SU-DHL-6 (cell line): ENCODE measurements around the gene B4GALNT4.
"Not testable (repeated sequence)": the region's sequence is repeated elsewhere in the genome, so short reads cannot be mapped to it uniquely, and the experiment has no call there.

Experiments
- H2AFZ ChIP-seq: fragments of 200-600 bp; sonication (generic); 2 replicates; pipeline ENCODE4 v1.6.1; 2014; ENCODE audit warnings: low read depth, mild to moderate bottlenecking, moderate library complexity, mixed read lengths, antibody characterized with exemption, low read length; ENCODE audit not compliant: severe bottlenecking
- H3F3A ChIP-seq: fragments of 200-600 bp; shearing (Covaris generic); 2 replicates; pipeline ENCODE4 v1.6.0; 2016; ENCODE audit warnings: antibody characterized with exemption, mild to moderate bottlenecking; ENCODE audit not compliant: insufficient read depth
- H3K27ac ChIP-seq: fragments of 200-600 bp; sonication (generic); 2 replicates; pipeline ENCODE4 v1.5.1; 2016; ENCODE audit warnings: low read depth, mild to moderate bottlenecking, low read length, moderate library complexity, mixed read lengths
- H3K27me3 ChIP-seq: fragments of 200-600 bp; sonication (generic), shearing (Covaris generic); 2 replicates; pipeline ENCODE4 v1.6.0; 2014; ENCODE audit warnings: mild to moderate bottlenecking, low read length
- H3K36me3 ChIP-seq: fragments of 200-600 bp; sonication (generic); 2 replicates; pipeline ENCODE4 v1.6.1; 2014; ENCODE audit warnings: mild to moderate bottlenecking, low read length, mixed read lengths
- H3K4me2 ChIP-seq: fragments of 300-600, 200-600 bp; shearing (Covaris generic), sonication (generic); 2 replicates; pipeline ENCODE4 v1.6.0; 2014; ENCODE audit warnings: low read length, low read depth, mild to moderate bottlenecking; ENCODE audit not compliant: poor library complexity, severe bottlenecking
- H3K4me3 ChIP-seq: fragments of 200-600 bp; sonication (generic); 2 replicates; pipeline ENCODE4 v1.5.1; 2014; ENCODE audit warnings: antibody characterized with exemption, low read length, mild to moderate bottlenecking, mixed read lengths; ENCODE audit not compliant: insufficient read depth, poor library complexity, severe bottlenecking
- H3K79me2 ChIP-seq: fragments of 200-600 bp; sonication (generic); 2 replicates; pipeline ENCODE4 v1.6.1; 2014; ENCODE audit warnings: mild to moderate bottlenecking, low read length, moderate library complexity; ENCODE audit not compliant: insufficient read depth
- H3K9ac ChIP-seq: fragments of 200-600 bp; sonication (generic); 2 replicates; pipeline ENCODE4 v1.7.0; 2014; ENCODE audit warnings: mild to moderate bottlenecking, low read length
- H3K9me2 ChIP-seq: fragments of 200-600 bp; sonication (generic); replicated peaks from 2 replicates; pipeline ENCODE4 v1.6.1; 2014; ENCODE audit warnings: low read length; ENCODE audit not compliant: insufficient read depth
- H3K9me3 ChIP-seq: fragments of 200-600 bp; sonication (generic); 2 replicates; pipeline ENCODE4 v1.6.1; 2014; ENCODE audit warnings: low read length, mixed read lengths; ENCODE audit not compliant: insufficient read depth
- H4K20me1 ChIP-seq: fragments of 200-600 bp; sonication (generic); 2 replicates; pipeline ENCODE4 v1.6.1; 2014; ENCODE audit warnings: low read depth, mild to moderate bottlenecking, antibody characterized with exemption, low read length, moderate library complexity, mixed read lengths
- CTCF ChIP-seq: fragments of 200-600 bp; sonication (generic); IDR thresholded peaks from one replicate; pipeline ENCODE4 v1.5.1; 2017; ENCODE audit warnings: antibody characterized with exemption, mild to moderate bottlenecking, low read length, moderate library complexity; ENCODE audit not compliant: insufficient read depth, poor library complexity, severe bottlenecking
- EZH2phosphoT487 ChIP-seq: fragments of 200-600 bp; sonication (generic), shearing (Covaris generic); conservative IDR thresholded peaks from 2 replicates; pipeline ENCODE4 v1.6.1; 2018; ENCODE audit warnings: mild to moderate bottlenecking, antibody characterized with exemption, low read length, moderate library complexity, mixed read lengths

The B4GALNT4 gene

GRCh38 chr11:360326-361280, 8.7 kb upstream of the B4GALNT4 start:
- no peaks in the 10 kb centered on the region for H3K9me2 ChIP-seq
- TF ChIP-seq EZH2phosphoT487 (no peak), CTCF (no peak)
- no peak overlapping the region for H2AFZ ChIP-seq
- H4K20me1 ChIP-seq, result no peaks in the 10 kb centered on the region
- H3F3A ChIP-seq, result no peaks in the 10 kb centered on the region
- H3K79me2 ChIP-seq, result no peaks in the 10 kb centered on the region
- no peak overlapping the region for H3K9ac ChIP-seq
- H3K4me2 ChIP-seq, result no peak overlapping the region
- H3K9me3 ChIP-seq, result peaks cover 4% of the 10 kb centered on the region; the same call in 1 of the 2 replicates
- H3K27ac ChIP-seq, result no peak overlapping the region
- no peak overlapping the region for H3K4me3 ChIP-seq
- no peaks in the 10 kb centered on the region for H3K27me3 ChIP-seq
- H3K36me3 ChIP-seq, result no peaks in the 10 kb centered on the region

GRCh38 chr11:362642-363442, 6.5 kb upstream of the B4GALNT4 start:
- no peaks in the 10 kb centered on the region for H3F3A ChIP-seq
- H4K20me1 ChIP-seq, result no peaks in the 10 kb centered on the region
- H3K27ac ChIP-seq, result no peak overlapping the region
- no peak overlapping the region for H3K4me3 ChIP-seq
- H2AFZ ChIP-seq, result no peak overlapping the region
- no peak overlapping the region for H3K4me2 ChIP-seq
- no peaks in the 10 kb centered on the region for H3K9me3 ChIP-seq
- H3K9ac ChIP-seq, result no peak overlapping the region
- no peaks in the 10 kb centered on the region for H3K79me2 ChIP-seq
- H3K27me3 ChIP-seq, result no peaks in the 10 kb centered on the region
- H3K9me2 ChIP-seq, result no peaks in the 10 kb centered on the region
- no peak for TF ChIP-seq EZH2phosphoT487
- no peak for TF ChIP-seq CTCF
- no peaks in the 10 kb centered on the region for H3K36me3 ChIP-seq

GRCh38 chr11:363443-363805, 5.9 kb upstream of the B4GALNT4 start:
- H3K9me3 ChIP-seq, H3K79me2 ChIP-seq, H4K20me1 ChIP-seq, H3K27ac ChIP-seq, H3K36me3 ChIP-seq, H3K4me3 ChIP-seq, H3K4me2 ChIP-seq, H2AFZ ChIP-seq, H3K9me2 ChIP-seq, H3F3A ChIP-seq, H3K9ac ChIP-seq, H3K27me3 ChIP-seq: not testable (repeated sequence)
